Measurements from ENCODE around the gene KRTAP10-3.
"Not testable (repeated sequence)": the region's sequence is repeated elsewhere in the genome, so short reads cannot be mapped to it uniquely, and the experiment has no call there.

Gene KRTAP10-3, protein sequence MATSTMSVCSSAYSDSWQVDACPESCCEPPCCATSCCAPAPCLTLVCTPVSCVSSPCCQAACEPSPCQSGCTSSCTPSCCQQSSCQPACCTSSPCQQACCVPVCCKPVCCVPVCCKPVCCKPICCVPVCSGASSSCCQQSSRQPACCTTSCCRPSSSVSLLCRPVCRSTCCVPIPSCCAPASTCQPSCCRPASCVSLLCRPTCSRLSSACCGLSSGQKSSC

DNA sequence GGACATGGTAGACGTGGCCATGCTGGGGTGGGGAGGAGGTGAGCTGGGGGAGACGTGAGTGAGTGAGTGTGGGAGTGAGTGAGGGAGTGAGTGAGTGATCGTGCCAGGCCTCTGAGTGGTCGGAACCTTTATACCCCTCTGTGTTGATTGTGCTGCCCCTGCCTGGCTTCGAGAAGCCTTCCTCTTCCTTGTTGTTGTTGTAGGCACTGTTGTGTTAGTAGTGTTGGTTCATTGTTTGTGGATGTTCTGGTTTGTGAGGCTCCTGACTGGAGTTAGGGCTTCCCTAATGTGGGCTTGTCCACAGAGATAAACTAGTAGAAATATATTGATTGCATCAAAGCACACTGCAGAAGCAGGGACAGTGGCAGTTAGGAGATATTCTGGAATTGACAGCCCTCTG lies at the start of gene KRTAP10-3:
TSS of gene KRTAP10-3 (minus strand) at position 101 of the 400 bp plus-strand sequence. CDS start at position 21, 80 bp downstream.
- DNase-seq: no peak

DNA sequence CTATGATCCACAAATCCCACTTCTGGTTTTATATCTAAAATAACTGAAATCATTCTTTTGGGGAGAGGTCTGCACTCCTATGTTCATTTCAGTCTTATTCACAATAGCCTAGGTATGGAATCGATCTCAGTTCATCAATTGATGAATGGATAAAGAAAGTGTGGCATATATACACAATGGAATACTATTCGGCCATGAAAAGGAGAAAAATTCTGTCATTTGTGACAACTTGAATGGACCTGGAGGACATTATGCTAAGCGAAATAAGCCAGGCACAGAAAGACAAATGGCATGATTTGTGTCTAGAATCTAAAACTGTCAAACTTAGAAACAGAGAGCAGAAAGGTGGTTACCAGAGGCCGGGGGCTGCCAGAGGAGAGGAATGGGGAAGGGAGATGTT lies 47.9 kb upstream of the KRTAP10-3 start:
- no peak for DNase-seq

DNA sequence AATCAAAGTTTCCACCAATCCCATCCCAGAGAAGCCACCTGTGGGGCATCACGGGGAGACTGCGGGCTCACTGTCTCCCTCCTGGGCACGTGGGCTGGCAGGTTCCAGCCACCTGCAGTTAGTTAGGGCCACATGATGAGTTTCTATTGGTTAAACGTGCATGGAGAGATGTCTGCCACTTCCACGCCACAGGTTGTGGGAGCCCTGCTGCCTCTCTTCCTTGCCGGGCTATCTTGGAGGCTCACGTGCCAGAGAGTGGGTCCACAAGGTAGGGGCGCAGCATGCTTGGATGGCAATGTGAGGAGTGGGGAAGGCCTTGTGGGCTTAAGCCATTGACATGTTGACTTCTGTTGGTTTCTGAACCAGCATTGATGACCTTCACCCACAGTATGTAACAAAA lies 45.3 kb upstream of the KRTAP10-3 start:
- no peak for DNase-seq

DNA sequence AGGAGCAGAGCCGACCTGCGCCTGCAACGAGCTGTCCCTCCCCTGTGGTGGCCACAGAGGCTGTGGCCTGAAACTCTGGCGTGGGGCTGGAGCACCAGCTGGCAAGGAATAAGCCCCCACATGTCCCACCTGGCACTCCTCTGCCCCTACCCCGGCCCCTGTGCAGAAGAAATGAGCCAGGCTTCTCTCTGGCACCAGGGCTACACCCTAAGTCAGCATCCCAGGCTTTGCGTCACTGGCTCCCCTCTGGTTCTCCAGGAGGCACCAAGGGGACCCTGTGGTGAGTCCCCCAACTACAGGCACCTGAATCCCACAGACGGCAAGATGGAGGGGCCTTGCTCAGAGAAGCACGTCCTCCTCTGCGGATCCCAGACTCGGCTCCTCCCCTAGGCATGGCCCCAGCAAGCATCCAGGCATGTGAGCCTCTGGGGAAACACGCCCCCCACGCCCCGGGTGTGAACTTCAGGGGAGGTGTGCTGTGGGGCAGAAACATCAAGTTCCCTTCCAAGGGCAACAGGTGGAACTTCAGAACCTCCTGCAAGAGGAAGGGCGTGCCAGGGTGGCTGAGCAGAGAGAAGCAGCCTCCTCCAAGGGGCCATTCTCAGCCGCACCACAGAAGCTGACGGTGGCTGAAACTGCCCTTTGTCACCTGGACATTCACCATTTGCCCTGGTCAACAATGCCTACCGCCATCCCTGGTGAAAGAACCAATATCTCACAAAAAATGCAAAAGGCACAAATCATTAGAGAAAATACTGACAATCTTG lies 44.7 kb upstream of the KRTAP10-3 start:
- DNase-seq: no peak

DNA sequence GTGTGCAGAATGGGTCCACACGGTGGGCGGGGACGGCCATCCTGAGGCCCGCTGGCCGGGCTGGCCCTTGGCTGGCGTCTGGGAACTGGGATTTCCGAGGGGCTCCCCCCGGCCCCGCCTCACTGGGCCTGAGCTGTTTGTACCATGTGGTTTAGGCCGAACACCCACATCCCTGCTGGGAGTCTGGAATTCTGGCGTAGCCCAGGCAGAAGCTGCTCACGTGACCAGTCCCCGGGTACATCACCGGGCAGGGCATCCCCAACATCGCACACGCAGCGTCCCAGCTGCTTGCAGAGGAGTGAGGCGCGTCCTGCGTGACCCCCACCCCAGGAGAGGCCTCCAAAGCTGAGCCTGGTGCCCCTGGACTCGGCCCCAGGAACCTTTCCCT lies 43.9 kb upstream of the KRTAP10-3 start:
- DNase-seq: no peak

DNA sequence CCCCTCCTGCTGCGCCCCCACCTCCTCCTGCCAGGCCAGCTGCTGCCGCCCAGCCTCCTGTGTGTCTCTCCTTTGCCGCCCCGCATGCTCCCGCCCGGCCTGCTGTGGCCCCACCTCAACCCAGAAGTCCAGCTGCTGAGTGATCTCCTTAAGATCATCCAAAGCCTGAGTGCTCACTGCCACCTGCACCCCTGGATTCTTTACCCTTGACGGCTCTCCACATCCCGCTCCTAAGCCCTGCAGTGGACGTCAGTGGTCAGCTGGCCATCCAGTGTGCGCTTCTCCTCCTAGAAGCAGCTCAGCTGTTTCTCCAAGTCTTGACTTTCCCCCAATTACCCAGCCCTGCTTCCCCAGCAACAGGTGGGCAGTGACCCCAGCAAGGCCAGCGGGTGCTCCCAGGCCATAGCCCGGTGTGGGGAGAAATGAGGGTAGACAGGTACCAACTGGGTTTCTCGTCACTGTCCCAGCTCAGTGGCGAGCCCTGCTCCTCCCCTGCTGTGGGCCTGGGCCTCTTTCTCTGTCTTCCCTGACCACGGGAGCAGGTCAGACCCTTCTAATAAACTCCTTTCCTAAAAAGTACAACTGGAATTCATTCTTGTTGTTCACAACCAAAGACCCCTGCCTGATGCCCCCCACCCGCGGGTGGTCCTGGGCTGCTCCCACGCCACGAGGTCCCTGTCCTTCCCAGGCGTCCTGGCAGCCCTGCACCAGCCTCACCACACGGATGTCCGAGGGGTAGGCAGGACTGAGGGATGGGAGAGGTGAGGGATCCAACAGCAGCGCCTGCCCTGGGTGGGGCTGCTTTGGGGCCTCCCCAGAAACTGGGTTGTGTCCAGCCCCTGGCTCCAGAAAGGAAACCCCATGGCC lies 43.2 kb upstream of the KRTAP10-3 start:
- no peak for DNase-seq

DNA sequence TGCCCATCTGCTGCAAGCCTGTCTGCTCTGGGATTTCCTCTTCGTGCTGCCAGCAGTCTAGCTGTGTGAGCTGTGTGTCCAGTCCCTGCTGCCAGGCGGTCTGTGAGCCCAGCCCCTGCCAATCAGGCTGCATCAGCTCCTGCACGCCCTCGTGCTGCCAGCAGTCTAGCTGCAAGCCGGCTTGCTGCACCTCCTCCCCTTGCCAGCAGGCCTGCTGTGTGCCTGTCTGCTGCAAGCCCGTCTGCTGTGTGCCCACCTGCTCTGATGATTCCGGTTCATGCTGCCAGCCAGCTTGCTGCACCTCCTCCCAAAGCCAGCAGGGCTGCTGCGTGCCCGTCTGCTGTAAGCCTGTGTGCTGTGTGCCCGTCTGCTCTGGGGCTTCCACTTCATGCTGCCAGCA lies 42.5 kb upstream of the KRTAP10-3 start:
- not testable (repeated sequence) for DNase-seq

DNA sequence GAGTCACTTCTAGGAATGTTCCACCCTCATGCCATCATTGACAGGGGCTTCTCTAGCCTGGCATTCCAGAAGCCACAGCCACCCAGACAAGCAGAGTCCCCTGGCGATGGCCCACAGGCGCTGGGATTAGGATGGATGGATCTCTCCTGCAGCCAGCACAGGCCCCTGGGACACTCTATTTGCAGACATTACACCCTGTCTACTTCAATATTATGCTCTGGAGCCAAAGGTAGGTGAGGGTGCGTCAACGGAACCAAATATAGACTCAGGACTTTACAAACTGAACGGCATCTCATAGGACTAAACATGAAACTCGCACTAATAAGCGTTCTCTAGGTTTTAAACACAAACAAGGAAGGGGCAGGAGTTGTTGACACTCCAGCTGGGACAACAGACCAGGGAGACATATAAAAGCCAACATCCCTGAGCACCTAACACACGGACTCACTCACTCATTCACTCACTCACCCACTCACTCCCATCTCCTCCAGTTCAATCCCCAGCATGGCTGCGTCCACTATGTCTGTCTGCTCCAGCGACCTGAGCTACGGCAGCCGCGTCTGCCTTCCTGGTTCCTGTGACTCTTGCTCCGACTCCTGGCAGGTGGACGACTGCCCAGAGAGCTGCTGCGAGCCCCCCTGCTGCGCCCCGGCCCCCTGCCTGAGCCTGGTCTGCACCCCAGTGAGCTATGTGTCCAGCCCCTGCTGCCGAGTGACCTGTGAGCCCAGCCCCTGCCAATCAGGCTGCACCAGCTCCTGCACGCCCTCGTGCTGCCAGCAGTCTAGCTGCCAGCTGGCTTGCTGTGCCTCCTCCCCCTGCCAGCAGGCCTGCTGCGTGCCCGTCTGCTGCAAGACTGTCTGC lies 41.8 kb upstream of the KRTAP10-3 start, which contains the start of gene KRTAP10-7:
TSS of gene KRTAP10-7 (plus strand) at position 480 of the 861 bp plus-strand sequence. CDS start at position 505, 25 bp downstream.
- not testable (repeated sequence) for DNase-seq

DNA sequence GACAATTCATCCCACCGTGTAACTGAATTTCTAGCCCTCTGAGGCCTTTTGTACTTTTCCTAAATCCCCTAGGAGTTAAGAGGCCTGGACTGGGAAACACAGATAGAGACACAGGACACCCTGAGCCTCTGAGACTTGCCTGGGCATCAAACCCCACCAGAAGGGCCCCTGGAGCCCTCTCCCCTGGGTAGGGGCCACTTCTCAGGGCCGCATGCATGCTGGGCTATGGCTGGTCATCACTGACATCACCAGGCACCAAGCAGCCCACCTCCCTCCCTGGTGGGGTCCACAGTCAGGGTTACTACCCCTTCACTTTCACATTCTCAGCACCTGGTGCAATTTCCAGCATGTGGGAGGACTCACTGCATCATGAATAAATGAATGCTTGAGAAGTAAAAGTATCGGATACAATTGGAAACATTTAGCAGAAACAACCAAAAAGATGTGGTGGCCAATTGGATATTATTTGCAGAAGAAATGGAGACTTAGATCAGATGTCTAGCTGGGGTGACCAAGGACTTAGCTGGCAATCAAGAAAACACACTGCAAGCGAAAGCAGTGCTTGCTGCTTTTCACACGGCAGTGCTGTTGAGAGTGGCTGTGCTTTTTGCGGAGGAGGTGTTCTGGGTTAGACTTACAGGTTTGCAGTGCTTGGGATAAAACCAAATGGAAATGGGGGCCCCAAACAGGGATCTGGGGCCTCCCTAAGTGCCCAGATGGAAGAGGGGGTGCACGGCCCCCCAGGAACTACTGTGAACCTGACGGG lies 40.9 kb upstream of the KRTAP10-3 start:
- DNase-seq: no peak

DNA sequence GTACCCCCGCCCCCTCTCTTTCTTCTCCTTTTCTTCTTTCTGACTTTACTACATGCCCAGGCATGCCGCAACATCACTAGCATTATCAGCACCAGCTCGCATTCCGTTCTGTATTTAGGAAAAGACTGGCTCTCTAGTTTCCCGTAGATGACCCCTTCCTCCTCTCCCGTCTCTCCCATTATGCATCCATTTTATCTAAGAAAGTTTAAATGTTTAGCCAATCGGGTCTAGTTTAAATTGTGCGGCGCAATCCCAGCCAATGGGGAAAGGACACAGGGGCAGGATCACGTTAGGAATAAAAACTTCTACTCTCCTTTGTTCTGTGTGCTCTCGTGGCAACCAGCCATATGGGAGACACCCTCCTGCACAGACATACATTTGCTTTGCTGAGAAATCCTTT lies 39.5 kb upstream of the KRTAP10-3 start:
- DNase-seq: no peak

DNA sequence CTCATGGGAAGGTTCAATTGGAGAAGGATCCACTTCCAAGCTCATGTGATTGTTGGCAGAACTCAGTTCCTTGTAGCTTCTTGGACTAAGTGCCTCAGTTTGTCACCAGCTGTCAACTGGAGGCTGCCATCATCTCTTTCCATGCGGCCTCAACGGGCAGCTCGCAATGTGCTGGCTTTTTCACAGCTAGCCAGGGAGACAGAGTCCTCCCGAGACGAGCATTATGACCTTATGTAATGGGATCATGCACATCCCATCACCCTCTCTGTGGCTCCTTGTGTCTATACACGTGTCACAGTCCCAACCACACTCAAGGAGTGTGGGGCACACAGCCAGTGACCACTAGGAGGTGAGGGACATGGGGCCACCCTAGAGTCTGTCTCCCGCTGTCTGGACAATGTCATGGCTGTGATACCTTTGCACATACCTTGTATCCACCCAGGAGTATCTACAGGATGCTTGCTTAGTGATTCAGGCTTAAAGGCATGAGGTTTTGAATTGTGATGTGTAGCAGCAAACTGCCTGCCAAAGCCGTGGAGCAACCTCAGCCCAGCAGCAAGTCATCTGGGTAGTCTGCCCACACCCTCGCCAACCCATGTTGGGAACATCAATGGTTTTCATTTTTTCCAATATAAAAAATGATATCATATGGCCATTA lies 37.6 kb upstream of the KRTAP10-3 start:
- DNase-seq: no peak

DNA sequence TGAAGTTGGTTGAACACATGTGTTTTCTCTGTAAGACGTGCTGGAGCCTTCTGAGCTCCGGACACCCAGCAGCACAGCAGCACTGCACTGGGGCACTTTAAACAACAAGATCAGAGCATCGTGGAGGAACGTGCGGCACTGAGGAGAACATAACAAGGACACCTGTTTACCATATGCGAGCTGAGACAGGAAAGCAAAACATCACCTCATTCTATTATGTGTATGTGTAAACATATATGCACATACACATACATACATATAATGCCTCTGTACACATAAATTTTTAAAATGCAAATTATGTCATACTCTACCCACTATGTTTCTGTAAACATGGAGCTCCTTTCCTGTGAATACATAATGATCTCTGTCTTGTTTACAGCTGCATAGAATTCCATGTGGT lies 36.9 kb upstream of the KRTAP10-3 start:
- no peak for DNase-seq

DNA sequence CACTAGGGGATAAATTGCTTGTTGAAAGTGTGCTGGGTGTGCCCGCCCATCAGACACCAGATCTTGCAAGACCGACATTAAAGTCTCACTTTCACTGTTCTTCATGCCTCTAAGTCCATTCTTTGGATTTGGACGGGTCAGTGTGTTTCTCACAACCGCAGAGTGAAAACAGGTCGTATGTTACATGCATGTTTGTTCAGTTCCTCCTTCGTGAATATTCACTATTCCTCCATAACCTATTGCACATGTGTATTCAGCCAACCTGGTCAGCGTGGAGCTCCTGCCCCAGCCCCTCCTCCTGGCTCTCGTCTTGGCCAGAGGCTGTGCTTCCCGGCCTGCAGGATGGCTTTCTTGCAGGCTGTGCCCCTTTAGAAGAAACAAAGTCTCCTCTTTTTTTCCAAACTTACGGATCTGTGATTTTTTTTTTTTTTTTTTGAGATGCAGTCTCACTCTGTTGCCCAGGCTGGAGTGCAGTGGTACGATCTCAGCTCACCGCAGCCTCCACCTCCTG lies 35.9 kb upstream of the KRTAP10-3 start:
- no peak for DNase-seq

DNA sequence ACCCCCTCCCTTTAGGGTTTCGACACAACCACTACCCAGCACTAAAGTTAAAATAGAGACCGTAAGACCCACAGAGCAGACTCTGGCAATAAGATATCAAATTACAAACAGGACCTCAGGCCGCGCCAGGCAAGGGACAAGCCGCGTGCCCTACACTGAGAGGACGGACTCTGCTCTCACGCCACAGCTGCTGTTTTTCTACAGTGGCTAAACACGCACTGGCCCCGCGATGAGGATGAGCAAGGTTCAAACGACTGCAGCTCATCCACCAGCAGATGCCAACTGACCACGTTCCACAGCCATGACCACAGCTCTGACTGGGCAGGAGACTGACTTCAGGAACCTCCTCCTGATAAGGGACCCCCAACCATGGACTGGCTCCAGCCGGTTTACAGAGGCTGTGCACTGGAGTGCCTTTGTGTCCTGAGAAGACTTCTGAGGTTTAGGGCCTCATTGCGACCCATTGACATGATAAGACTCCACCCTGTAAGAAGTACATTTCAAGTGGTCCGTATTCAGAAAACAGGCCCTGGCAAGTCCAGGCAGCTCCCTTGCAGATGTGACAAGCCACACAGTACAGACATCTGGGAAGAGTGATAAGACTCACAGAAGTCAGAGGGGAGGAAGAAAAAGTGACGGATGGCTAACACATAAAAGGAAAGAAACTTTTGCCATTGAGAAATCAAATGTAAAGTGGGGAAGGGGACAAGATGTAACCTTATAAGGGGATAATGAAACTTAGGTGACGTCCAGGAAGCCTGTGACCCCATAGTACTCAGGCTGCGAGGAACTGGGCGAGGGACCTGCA lies 35.2 kb upstream of the KRTAP10-3 start:
- DNase-seq: no peak

DNA sequence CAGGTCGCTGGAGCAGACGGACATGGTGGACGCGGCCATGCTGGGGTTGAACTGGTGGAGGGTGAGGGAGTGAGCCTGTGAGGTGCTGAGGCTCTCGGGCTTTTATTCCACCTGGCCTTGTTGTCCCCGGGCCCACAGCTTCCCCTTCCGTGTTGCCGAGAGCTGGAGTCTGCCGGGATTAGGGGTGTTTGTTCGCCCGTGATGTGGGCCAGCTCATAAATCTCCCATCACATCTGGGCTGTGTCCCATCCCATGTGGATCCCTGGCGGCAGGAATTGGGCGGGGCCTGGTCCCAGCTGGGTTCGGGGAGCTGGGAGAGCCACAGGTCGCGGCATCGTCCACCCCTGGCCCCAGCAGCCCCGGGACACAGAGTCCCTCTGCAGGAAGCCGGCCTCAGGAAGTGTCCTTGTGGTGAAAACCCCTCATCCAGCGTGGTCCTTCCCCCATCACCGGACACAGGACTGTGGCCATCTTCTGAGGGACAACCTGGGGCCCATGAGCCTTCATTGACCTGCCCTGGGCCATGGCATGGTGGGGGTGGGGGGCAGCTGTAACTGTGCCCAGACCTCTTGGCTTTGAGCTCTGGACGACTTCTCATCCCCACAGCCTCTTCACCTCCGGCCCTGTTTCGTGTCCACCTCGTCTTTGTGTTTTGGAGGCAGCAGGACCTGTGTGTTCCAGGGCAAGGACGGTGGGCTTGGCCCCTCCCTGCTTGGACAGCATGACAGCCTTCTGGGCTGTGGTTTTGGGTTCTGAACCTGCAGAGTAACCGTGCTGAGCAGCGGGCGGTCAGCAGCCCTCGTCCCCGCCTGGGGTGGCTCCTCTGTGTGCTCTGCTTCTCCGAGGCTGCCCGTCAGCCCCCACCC lies 34.1 kb upstream of the KRTAP10-3 start, which contains the start of gene KRTAP10-6:
TSS of gene KRTAP10-6 (minus strand) at position 60 of the 866 bp plus-strand sequence. CDS start at position 39, 21 bp downstream.
- no peak for DNase-seq

DNA sequence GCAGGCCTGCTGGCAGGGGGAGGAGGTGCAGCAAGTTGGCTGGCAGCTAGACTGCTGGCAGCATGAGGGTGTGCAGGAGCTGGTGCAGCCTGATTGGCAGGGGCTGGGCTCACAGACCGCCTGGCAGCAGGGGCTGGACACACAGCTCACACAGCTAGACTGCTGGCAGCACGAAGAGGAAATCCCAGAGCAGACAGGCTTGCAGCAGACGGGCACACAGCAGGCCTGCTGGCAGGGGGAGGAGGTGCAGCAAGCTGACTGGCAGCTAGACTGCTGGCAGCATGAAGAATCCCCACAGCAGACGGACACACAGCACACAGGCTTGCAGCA lies 33.2 kb upstream of the KRTAP10-3 start:
- DNase-seq: not testable (repeated sequence)

DNA sequence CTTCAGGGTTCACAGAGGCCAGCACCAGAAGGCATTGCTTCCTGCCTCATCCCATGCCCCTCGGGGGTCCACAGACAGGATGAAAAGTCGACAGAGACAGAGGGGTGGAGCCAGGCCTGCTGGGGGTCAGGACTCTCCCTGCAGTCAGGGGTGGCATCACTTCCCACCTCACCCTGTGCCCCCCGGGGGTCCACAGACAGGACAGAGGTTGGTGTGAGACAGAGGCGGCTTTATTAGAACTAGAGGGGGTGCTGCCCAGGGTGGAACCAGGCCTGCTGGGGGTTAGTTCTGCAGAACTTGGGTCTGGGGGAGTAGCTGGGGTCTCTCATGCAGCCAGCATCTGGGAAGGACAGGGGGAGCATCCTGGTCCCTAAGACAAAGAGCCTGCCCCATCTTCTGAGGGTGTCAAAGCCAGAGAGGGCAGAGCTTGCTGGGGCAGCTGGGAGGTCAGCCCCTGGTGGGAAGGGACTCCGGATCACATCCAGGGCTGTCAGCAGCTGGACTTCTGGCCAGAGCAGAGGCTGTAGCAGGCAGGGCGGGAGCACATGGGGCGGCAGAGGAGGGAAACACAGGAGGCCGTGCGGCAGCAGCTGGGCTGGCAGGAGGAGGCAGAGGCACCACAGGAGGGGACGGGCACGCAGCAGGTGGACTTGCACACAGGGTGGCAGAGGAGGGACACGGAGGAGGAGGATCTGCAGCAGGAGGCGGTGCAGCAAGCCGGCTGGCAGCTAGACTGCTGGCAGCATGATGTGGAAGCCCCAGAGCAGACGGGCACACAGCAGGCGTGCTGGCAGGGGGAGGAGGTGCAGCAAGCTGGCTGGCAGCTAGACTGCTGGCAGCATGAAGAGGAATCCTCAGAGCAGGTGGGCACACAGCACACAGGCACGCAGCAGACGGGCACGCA lies 32.6 kb upstream of the KRTAP10-3 start:
- DNase-seq: not testable (repeated sequence)

DNA sequence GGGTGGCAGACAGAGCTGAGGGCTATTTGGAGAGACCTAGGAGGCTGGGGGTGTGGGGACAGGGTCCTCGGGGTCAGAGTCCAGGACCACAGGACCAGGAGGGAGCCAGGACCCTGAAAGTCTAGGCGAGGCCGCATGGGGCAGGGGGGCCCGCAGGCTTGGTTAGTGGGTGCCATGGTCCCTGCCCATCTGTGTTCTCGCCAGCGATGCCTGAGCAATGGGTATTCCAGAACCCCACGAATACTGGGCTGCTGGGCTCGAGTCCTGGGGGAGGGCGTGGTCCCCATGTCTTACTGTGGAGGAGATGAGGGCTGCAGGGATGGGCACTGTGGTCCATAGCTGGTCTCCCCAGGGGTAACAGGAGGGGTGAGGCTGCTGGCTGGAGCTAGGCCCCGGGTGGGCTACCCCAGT lies 31.7 kb upstream of the KRTAP10-3 start:
- DNase-seq: no peak
